GM12878 (cell line): Measurements from ENCODE around the gene DNMT1. TPM values are rescaled to one million over a fixed set of nuclear protein-coding genes. Genes with fewer than 3 reads are reported as not detected.

Experiments
- ATAC-seq: fragments of 200-7000 bp; cut with Tn5 transposase; 3 replicates; pipeline ENCODE4 v1.9.1; 2020; ENCODE audit warnings: mild to moderate bottlenecking, moderate library complexity
- BruUV-seq: library from RNA; stranded (reverse); fragments of 400-500 nt; replicated peaks from 2 replicates; lab custom pipeline; 2021; lab: Mats Ljungman, UMichigan
- CTCF ChIA-PET: fragments of 300-600 bp; sonication (Branson Sonifier 250); formaldehyde crosslinking; extraction: SDS; loops from one replicate; lab custom pipeline; 2021; ENCODE audit warnings: inconsistent platforms; lab: Yijun Ruan, JAX
- POLR2A ChIA-PET: fragments of 350-600 bp; formaldehyde crosslinking; extraction: SDS; loops from one replicate; lab custom pipeline; 2021; ENCODE audit warnings: inconsistent platforms; lab: Charles Lee
- RAD21 ChIA-PET: fragments of 300-600 bp; sonication (Branson Sonifier 250); formaldehyde crosslinking; loops from one replicate; lab custom pipeline; 2023; ENCODE audit warnings: antibody characterized with exemption; ENCODE audit not compliant: unreplicated experiment; lab: Charles Lee
- SMC1A ChIA-PET: fragments of 300-600 bp; sonication (Branson Sonifier 250); formaldehyde crosslinking; loops from one replicate; lab custom pipeline; 2023; ENCODE audit not compliant: unreplicated experiment, uncharacterized antibody; lab: Charles Lee
- DNase-seq: peaks from one replicate; pipeline ENCODE4 v3.0.0-alpha.2; 2011; ENCODE audit warnings: low read depth, low spot score
- FAIRE-seq: peaks from 3 replicates; lab custom pipeline; 2011; peaks lifted over from hg19 to GRCh38; lab: Jason Lieb, UNC
- H2AFZ ChIP-seq: 2 replicates; pipeline ENCODE4 v1.6.0; 2011; ENCODE audit warnings: low read depth, low read length, control low read depth; ENCODE audit not compliant: control insufficient read depth
- H3K27ac ChIP-seq: 2 replicates; pipeline ENCODE4 v1.5.1; 2011; ENCODE audit warnings: control low read depth; ENCODE audit not compliant: control insufficient read depth, insufficient read depth
- H3K27me3 ChIP-seq, 2 experiments: replicated peaks in 1 of 2; 2 replicates each; pipeline versions ENCODE4 v1.6.0 to v1.6.1; 2011; ENCODE audit warnings: low read length in 1 of 2; ENCODE audit not compliant: control insufficient read depth in 2 of 2, insufficient read depth in 2 of 2
- H3K36me3 ChIP-seq, 2 experiments: 2 replicates each; pipeline ENCODE4 v1.5.1; 2011; ENCODE audit warnings: low read length in 1 of 2; ENCODE audit not compliant: control insufficient read depth in 2 of 2, insufficient read depth in 2 of 2
- H3K4me1 ChIP-seq: 2 replicates; pipeline ENCODE4 v1.6.1; 2011; ENCODE audit warnings: mild to moderate bottlenecking, low read length, moderate library complexity, mixed read lengths; ENCODE audit not compliant: control insufficient read depth, insufficient read depth
- H3K4me2 ChIP-seq: 2 replicates; pipeline ENCODE4 v1.6.0; 2011; ENCODE audit warnings: control low read depth; ENCODE audit not compliant: control insufficient read depth, insufficient read depth
- H3K4me3 ChIP-seq: fragments of 200-600 bp; sonication (generic); 2 replicates; pipeline ENCODE4 v1.5.1; 2016
- H3K79me2 ChIP-seq: 2 replicates; pipeline ENCODE4 v1.6.0; 2011; ENCODE audit warnings: low read length; ENCODE audit not compliant: control insufficient read depth, insufficient read depth
- H3K9ac ChIP-seq: 2 replicates; pipeline ENCODE4 v1.8.0; 2011; ENCODE audit warnings: low read length, control low read depth, mixed read lengths; ENCODE audit not compliant: control insufficient read depth, insufficient read depth
- H3K9me3 ChIP-seq: replicated peaks from 3 replicates; pipeline ENCODE4 v1.5.1; 2011; ENCODE audit warnings: mild to moderate bottlenecking, low read length; ENCODE audit not compliant: control insufficient read depth, insufficient read depth
- H4K20me1 ChIP-seq: 2 replicates; pipeline ENCODE4 v1.6.0; 2011; ENCODE audit not compliant: control insufficient read depth, insufficient read depth
- CBX3 ChIP-seq: fragments of 200-600 bp; sonication (generic); IDR thresholded peaks from 2 replicates; pipeline ENCODE4 v1.6.1; 2016; ENCODE audit warnings: low read depth, borderline replicate concordance
- DPF2 ChIP-seq: fragments of 450-650 bp; IDR thresholded peaks from 2 replicates; pipeline ENCODE4 v1.6.1; 2017; ENCODE audit warnings: mild to moderate bottlenecking
- EGR1 ChIP-seq, 2 experiments: IDR thresholded peaks; 1 replicate in 1 of 2; 2 replicates in 1 of 2; pipeline ENCODE4 v1.6.1; 2011 to 2012; ENCODE audit warnings: low read depth in 2 of 2, low read length in 2 of 2, borderline replicate concordance in 1 of 2, mild to moderate bottlenecking in 1 of 2, moderate library complexity in 1 of 2
- EP300 ChIP-seq, 2 experiments: fragments of 150-350 bp in 1 of 2; IDR thresholded peaks; 2 replicates each; pipeline ENCODE4 v1.6.1; 2011 to 2012; ENCODE audit warnings: low read depth in 2 of 2, low read length in 2 of 2, borderline replicate concordance in 1 of 2, improper control_type of control experiment in 1 of 2, inconsistent platforms in 1 of 2; ENCODE audit not compliant: control insufficient read depth in 1 of 2
- EZH2 ChIP-seq: IDR thresholded peaks from 2 replicates; pipeline ENCODE4 v1.6.1; 2012; ENCODE audit warnings: low read depth, mild to moderate bottlenecking, control low read depth, inconsistent platforms, low read length, borderline replicate concordance; ENCODE audit not compliant: control insufficient read depth
- MEF2A ChIP-seq: IDR thresholded peaks from 2 replicates; pipeline ENCODE4 v1.6.1; 2011; ENCODE audit warnings: low read depth, mild to moderate bottlenecking, low read length, moderate library complexity; ENCODE audit not compliant: insufficient read depth
- NFYA ChIP-seq: IDR thresholded peaks from 2 replicates; pipeline ENCODE4 v1.6.1; 2011; ENCODE audit warnings: low read depth, mild to moderate bottlenecking, low read length, improper control_type of control experiment, borderline replicate concordance
- NR2F1 ChIP-seq: fragments of 450-650 bp; conservative IDR thresholded peaks from 2 replicates; pipeline ENCODE4 v1.6.1; 2017; ENCODE audit warnings: mild to moderate bottlenecking
- POLR2A ChIP-seq: IDR thresholded peaks from 2 replicates; pipeline ENCODE4 v1.6.1; 2011; ENCODE audit warnings: low read depth, mild to moderate bottlenecking, low read length
- POLR2AphosphoS5 ChIP-seq: IDR thresholded peaks from 2 replicates; pipeline ENCODE4 v1.6.1; 2011; ENCODE audit warnings: mild to moderate bottlenecking, low read length, inconsistent platforms
- RAD51 ChIP-seq: fragments of 450-650 bp; IDR thresholded peaks from 2 replicates; pipeline ENCODE4 v1.6.1; 2016; ENCODE audit warnings: moderate library complexity, mild to moderate bottlenecking, inconsistent platforms
- RBBP5 ChIP-seq: fragments of 200-600 bp; sonication (generic); conservative IDR thresholded peaks from 2 replicates; pipeline ENCODE4 v1.6.1; 2016
- RUNX3 ChIP-seq: IDR thresholded peaks from 2 replicates; pipeline ENCODE4 v1.6.1; 2012; ENCODE audit warnings: low read length, inconsistent platforms
- SKIL ChIP-seq: fragments of 450-650 bp; IDR thresholded peaks from 2 replicates; pipeline ENCODE4 v1.6.1; 2017; ENCODE audit warnings: mild to moderate bottlenecking, low read depth, inconsistent platforms; ENCODE audit not compliant: poor library complexity, severe bottlenecking
- SMC3 ChIP-seq: IDR thresholded peaks from 2 replicates; pipeline ENCODE4 v1.6.1; 2011; ENCODE audit warnings: low read length, improper control_type of control experiment, borderline replicate concordance
- WGBS: methylation state at CpG from one replicate; pipeline ENCODE4 v1.1.6; 2016; ENCODE audit warnings: low lambda C conversion rate; ENCODE audit not compliant: insufficient replicate concordance, insufficient coverage; ENCODE audit errors: missing lambda C conversion rate; 5-methylcytosine and 5-hydroxymethylcytosine counted together
- in situ Hi-C: fragments of 300-500 bp; cut with MboI; formaldehyde crosslinking; loops from 9 replicates; pipeline ENCODE4 v1.14.3; 2018; ENCODE audit warnings: mixed read lengths
- intact Hi-C: fragments of 100-400 bp; cut with micrococcal nuclease; formaldehyde crosslinking; loops from one replicate; pipeline ENCODE4 v1.14.2; 2022; ENCODE audit not compliant: unreplicated experiment
- polyA plus RNA-seq, 11 experiments: library from polyadenylated mRNA; depleted of rRNA in 4 of 11; unstranded in 6 of 11; stranded (reverse) in 5 of 11; fragments of >200 nt; fragmentation: Nextera tagmentation in 4 of 11; fragmentation: Illumina TruSeq in 1 of 11; extraction: Ambion mirVana in 4 of 11; extraction: Trizol in 1 of 11; gene quantifications; 1 replicate in 1 of 11; 2 replicates in 10 of 11; pipeline versions ENCODE4 v1.2.1 to v1.2.3, GENCODE V29; 2011 to 2016; ENCODE audit warnings: inconsistent platforms in 2 of 11, missing spikeins in 2 of 11, low read depth in 1 of 11
- total RNA-seq, 4 experiments: library from RNA; depleted of rRNA in 3 of 4; stranded (reverse); fragments of >200 nt in 3 of 4; fragmentation: Illumina TruSeq in 1 of 4; extraction: Trizol in 1 of 4; gene quantifications; 2 replicates each; pipeline versions ENCODE4 v1.2.1 to v1.2.3, GENCODE V29; 2013 to 2021
- TF ChIP-seq, protein P1 (sequence below): IDR thresholded peaks from 2 replicates; pipeline ENCODE4 v1.6.1; 2012; ENCODE audit warnings: low read depth, low read length, improper control_type of control experiment
- TF ChIP-seq, protein P2 (sequence below): IDR thresholded peaks from 2 replicates; pipeline ENCODE4 v1.6.1; 2012; ENCODE audit warnings: mild to moderate bottlenecking, low read depth, low read length

Gene DNMT1
- total and polyA plus RNA-seq, 10 of the 15 experiments (the other 5 are each of a cell fraction or from before 2014, with no cell fraction given), result 70.0 to 290 (median 133) TPM

GRCh38 chr19:10219678-10220077 lies 24.9 kb upstream of the DNMT1 start:
- Histone ChIP-seq H2AFZ (peak overlapping the region; percentile 23; the same call in 1 of the 2 replicates), H3K9me3 (no peaks in the 10 kb centered on the region; the same call in 2 of the 3 replicates), H3K27ac (peak overlapping the region; percentile 92), H3K79me2 (peaks cover 18% of the 10 kb centered on the region), H3K36me3 (peaks cover 4 to 10% of the 10 kb centered on the region in 2 experiments; a peak in 3 of 4 replicates), H3K9ac (peak overlapping the region; percentile 64), H3K4me1 (peaks cover 42% of the 10 kb centered on the region), H4K20me1 (no peaks in the 10 kb centered on the region), H3K27me3 (no peaks in the 10 kb centered on the region), H3K4me2 (peak overlapping the region; percentile 69), H3K4me3 (no peak overlapping the region)
- FAIRE-seq, result peak; percentile 93
- in situ Hi-C loops, result no loop called here
- RAD21 ChIA-PET, result interaction anchor here (0.7 to 4.6 kb wide), 12 partner anchors 9 to 289 kb away, joined by 3 to 47 read pairs (median 4); partner anchors contain the start of genes DNMT1 and S1PR2
- WGBS, result 3% methylated on average over 3 of the region's 3 CpGs
- BruUV-seq, result no TSS peak
- DNase-seq, result peak; percentile 88
- CTCF ChIA-PET, result interaction anchor here (0.6 to 5.3 kb wide), 11 partner anchors 8 to 297 kb away, joined by 3 to 56 read pairs (median 5); no protein-coding TSS in a partner anchor
- SMC1A ChIA-PET, result interaction anchor here (0.6 to 3.4 kb wide), 12 partner anchors 16 to 154 kb away, joined by 3 to 30 read pairs (median 3); no protein-coding TSS in a partner anchor
- intact Hi-C loops, result loop anchor here (1.0 kb wide), 1 partner anchor 32 kb away; no protein-coding TSS in a partner anchor
- POLR2A ChIA-PET, result interaction anchor here (0.6 to 2.1 kb wide), 17 partner anchors 9 to 346 kb away, joined by 3 to 11 read pairs (median 3); partner anchors contain the start of gene KRI1
- ATAC-seq, result peak; percentile 87
- peak; percentile 70; the same call in 1 of the 2 replicates for TF ChIP-seq SMC3
- TF ChIP-seq, protein P1, sequence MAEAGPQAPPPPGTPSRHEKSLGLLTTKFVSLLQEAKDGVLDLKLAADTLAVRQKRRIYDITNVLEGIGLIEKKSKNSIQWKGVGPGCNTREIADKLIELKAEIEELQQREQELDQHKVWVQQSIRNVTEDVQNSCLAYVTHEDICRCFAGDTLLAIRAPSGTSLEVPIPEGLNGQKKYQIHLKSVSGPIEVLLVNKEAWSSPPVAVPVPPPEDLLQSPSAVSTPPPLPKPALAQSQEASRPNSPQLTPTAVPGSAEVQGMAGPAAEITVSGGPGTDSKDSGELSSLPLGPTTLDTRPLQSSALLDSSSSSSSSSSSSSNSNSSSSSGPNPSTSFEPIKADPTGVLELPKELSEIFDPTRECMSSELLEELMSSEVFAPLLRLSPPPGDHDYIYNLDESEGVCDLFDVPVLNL, result no peak
- no peak for TF ChIP-seq NFYA
- TF ChIP-seq POLR2A, result peak; percentile 14
- TF ChIP-seq NR2F1, result peak; percentile 53; the same call in 1 of the 2 replicates
- no peak for TF ChIP-seq RBBP5
- TF ChIP-seq POLR2AphosphoS5, result 0 out of 2 replicates have a peak, but pooled peaks have one; percentile 12
- TF ChIP-seq EZH2, result no peak
- TF ChIP-seq MEF2A, result peak; percentile 79
- no peak for TF ChIP-seq EGR1 (IDR thresholded peaks at IDR 0.05; ENCODE audit: borderline replicate concordance in 1 of 2, low read depth in 2 of 2, low read length in 2 of 2)
- TF ChIP-seq EP300 (IDR thresholded peaks at IDR 0.05; ENCODE audit: borderline replicate concordance in 1 of 2, control insufficient read depth in 1 of 2, low read depth in 2 of 2, low read length in 2 of 2), result peak; percentile 31 to 91; a peak in 3 of 4 replicates
- no peak for TF ChIP-seq CBX3
- TF ChIP-seq, protein P2, sequence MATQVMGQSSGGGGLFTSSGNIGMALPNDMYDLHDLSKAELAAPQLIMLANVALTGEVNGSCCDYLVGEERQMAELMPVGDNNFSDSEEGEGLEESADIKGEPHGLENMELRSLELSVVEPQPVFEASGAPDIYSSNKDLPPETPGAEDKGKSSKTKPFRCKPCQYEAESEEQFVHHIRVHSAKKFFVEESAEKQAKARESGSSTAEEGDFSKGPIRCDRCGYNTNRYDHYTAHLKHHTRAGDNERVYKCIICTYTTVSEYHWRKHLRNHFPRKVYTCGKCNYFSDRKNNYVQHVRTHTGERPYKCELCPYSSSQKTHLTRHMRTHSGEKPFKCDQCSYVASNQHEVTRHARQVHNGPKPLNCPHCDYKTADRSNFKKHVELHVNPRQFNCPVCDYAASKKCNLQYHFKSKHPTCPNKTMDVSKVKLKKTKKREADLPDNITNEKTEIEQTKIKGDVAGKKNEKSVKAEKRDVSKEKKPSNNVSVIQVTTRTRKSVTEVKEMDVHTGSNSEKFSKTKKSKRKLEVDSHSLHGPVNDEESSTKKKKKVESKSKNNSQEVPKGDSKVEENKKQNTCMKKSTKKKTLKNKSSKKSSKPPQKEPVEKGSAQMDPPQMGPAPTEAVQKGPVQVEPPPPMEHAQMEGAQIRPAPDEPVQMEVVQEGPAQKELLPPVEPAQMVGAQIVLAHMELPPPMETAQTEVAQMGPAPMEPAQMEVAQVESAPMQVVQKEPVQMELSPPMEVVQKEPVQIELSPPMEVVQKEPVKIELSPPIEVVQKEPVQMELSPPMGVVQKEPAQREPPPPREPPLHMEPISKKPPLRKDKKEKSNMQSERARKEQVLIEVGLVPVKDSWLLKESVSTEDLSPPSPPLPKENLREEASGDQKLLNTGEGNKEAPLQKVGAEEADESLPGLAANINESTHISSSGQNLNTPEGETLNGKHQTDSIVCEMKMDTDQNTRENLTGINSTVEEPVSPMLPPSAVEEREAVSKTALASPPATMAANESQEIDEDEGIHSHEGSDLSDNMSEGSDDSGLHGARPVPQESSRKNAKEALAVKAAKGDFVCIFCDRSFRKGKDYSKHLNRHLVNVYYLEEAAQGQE, result peak; percentile 19; the same call in 1 of the 2 replicates
- TF ChIP-seq RUNX3, result peak; percentile 95
- TF ChIP-seq DPF2, result 0 out of 2 replicates have a peak, but pooled peaks have one; percentile 66
- TF ChIP-seq RAD51, result 0 out of 2 replicates have a peak, but pooled peaks have one; percentile 8
- TF ChIP-seq SKIL, result peak; percentile 63
